SKM-1 treated with dmso at 0.1 percent for 144 hours (cell line): ENCODE results near the gene ERVFRD-1.

Experiments used
- DNase-seq: peaks from one replicate; lab custom pipeline; 2025; ENCODE audit not compliant: unreplicated experiment; lab: John Stamatoyannopoulos, UW

ERVFRD-1 gene

DNA sequence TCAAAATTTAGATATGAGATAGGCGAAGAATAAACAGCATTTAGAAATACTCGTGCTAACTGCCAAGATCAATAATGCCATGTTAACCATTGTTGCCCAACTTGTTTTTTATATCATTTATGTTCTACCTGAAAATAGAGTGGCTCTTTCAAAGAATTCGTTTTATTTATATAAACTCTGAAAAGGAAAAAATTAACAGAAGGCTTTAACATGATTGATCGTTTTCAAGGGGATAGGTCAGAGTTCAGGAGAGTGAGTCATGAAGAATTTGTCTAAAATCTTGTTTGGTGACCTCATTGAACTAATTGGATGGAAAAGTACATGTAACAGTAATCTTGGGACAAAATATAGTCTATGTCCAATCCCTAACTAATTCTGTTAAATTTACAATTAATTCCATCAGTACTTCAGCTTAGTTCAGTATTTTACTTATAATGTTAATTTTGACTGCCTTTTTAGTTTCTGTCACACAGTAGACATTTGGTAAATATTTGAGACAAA lies 56.3 kb downstream of the ERVFRD-1 start:
- no peak for DNase-seq

GRCh38 chr6:11054722-11055121 lies 56.8 kb downstream of the ERVFRD-1 start:
- no peak for DNase-seq

GRCh38 chr6:11053307-11053706 lies 58.2 kb downstream of the ERVFRD-1 start:
- DNase-seq: no peak
